ENCODE data around the gene BRD9. TPM values are rescaled to one million over a fixed set of nuclear protein-coding genes. Genes with fewer than 3 reads are reported as not detected.

The BRD9 gene
- polyA plus RNA-seq, 1 donor (not counting 4 experiments of a cell fraction or from before 2014, with no cell fraction given), result 10.1 TPM

DNA sequence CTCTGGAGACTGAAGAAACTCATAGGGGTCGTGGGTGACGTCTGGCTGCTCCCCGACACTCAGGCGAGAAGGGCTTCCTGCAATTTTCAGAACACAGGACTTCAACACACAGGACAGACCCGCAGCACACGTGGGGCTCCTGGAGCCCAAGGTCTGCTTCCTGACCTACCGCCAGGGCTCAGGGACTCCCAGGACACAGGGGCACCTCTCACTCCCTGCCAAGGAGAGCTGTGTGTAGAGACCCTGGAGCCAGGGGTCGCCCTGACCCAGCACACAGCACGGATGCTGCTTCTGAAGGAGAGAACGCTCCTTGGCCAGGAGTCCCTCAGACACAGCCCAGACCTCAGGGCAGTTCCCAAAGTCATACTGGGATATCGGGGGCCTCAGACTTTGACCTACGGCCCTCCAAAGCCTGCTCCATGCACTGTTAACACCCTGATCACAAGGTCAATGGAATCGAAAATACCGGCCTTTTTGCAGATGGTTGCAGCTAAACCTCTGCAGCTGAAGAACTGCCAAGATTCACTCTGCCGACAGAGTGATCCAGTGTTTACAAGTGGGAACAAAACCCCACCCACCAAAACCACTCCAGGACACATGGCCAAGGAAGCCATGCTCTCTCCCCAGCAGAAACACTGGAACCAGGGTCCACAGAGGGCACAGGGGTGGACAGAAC is 28.0 kb downstream of the BRD9 start:
- Histone ChIP-seq H3K9ac (ENCODE audit: control insufficient read depth, extremely low read depth, insufficient read depth, low read length) (no peak overlapping the region), H3K79me2 (ENCODE audit: control insufficient read depth, insufficient read depth, low read length) (no peaks in the 10 kb centered on the region), H3K4me2 (ENCODE audit: control insufficient read depth, extremely low read depth, insufficient read depth, low read depth, low read length) (no peak overlapping the region), H3K27me3 (ENCODE audit: control insufficient read depth, extremely low read depth, insufficient read depth, low read length) (no peaks in the 10 kb centered on the region), H3K36me3 (ENCODE audit: control insufficient read depth in 2 of 2, extremely low read depth in 1 of 2, insufficient read depth in 2 of 2, low read length in 2 of 2) (peaks cover 24 to 37% of the 10 kb centered on the region in 2 experiments), H3K9me3 (ENCODE audit: control insufficient read depth, low read depth, low read length) (no peaks in the 10 kb centered on the region), H3K4me3 (ENCODE audit: control insufficient read depth in 2 of 3, extremely low read depth in 1 of 3, insufficient read depth in 2 of 3, low read depth in 1 of 3, low read length in 3 of 3) (no peak overlapping the region), H3K9me1 (ENCODE audit: control insufficient read depth, extremely low read depth, insufficient read depth, low read length) (no peaks in the 10 kb centered on the region), H2AFZ (ENCODE audit: control insufficient read depth, low read length) (no peak overlapping the region), H3K4me1 (ENCODE audit: control insufficient read depth, extremely low read depth, insufficient read depth, low read length) (peaks cover 7% of the 10 kb centered on the region), H3K27ac (ENCODE audit: control insufficient read depth, insufficient read depth, low read length) (no peak overlapping the region), H4K20me1 (ENCODE audit: control insufficient read depth, extremely low read depth, insufficient read depth, low read length) (peaks cover 5% of the 10 kb centered on the region)
- TF ChIP-seq EZH2 (IDR thresholded peaks at IDR 0.05; ENCODE audit: low read length), result no peak
- TF ChIP-seq, protein P1, sequence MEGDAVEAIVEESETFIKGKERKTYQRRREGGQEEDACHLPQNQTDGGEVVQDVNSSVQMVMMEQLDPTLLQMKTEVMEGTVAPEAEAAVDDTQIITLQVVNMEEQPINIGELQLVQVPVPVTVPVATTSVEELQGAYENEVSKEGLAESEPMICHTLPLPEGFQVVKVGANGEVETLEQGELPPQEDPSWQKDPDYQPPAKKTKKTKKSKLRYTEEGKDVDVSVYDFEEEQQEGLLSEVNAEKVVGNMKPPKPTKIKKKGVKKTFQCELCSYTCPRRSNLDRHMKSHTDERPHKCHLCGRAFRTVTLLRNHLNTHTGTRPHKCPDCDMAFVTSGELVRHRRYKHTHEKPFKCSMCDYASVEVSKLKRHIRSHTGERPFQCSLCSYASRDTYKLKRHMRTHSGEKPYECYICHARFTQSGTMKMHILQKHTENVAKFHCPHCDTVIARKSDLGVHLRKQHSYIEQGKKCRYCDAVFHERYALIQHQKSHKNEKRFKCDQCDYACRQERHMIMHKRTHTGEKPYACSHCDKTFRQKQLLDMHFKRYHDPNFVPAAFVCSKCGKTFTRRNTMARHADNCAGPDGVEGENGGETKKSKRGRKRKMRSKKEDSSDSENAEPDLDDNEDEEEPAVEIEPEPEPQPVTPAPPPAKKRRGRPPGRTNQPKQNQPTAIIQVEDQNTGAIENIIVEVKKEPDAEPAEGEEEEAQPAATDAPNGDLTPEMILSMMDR (optimal IDR thresholded peaks at IDR 0.05 in 1 of 3, IDR thresholded peaks at IDR 0.05 in 1 of 3, conservative IDR thresholded peaks at IDR 0.05 in 1 of 3; ENCODE audit: extremely low read depth in 1 of 3, insufficient read depth in 2 of 3, low read length in 3 of 3), result no peak
- no peak for FAIRE-seq
- dilution Hi-C loops (cut with MboI; ENCODE audit: extremely low pct_ligation_motif_present, low sequenced_read_pairs), result no loop called here
- DNase-seq (ENCODE audit: low read depth, low spot score), result no peak

DNA sequence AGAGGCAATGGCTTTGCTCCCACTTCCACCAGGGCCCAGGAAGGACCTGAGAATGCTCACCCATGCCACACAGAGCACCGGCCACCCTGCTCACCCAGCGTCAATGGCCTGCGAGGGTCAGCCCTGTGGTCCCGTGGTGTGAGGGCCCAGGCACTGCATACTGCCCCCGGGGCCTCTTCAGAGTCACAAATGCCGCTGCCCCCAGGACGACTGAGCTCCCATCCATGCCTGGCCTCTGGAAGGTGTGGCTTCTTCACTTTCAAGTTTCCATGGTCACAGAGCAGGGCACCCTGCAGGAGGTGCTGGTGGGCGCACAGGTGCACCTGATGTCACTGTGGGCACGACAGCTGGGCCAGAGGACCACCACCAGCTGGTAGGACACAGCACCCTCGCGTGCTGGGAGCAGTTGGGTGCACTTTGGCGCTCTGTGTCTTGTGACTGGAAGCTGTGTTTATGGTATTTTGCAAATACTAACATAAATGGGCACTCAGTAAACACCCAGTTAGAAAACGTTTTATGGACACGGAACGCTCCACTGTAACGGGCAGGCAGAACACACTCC is 29.3 kb downstream of the BRD9 start:
- dilution Hi-C loops (cut with MboI; ENCODE audit: extremely low pct_ligation_motif_present, low sequenced_read_pairs), result no loop called here

More for the DNA sequence above, 29.3 kb downstream of the BRD9 start:
- Histone ChIP-seq H3K9me1 (ENCODE audit: control insufficient read depth, extremely low read depth, insufficient read depth, low read length) (no peaks in the 10 kb centered on the region), H3K9ac (ENCODE audit: control insufficient read depth, extremely low read depth, insufficient read depth, low read length) (no peak overlapping the region), H3K4me1 (ENCODE audit: control insufficient read depth, extremely low read depth, insufficient read depth, low read length) (peaks cover 7% of the 10 kb centered on the region), H3K27ac (ENCODE audit: control insufficient read depth, insufficient read depth, low read length) (no peak overlapping the region), H3K36me3 (ENCODE audit: control insufficient read depth in 2 of 2, extremely low read depth in 1 of 2, insufficient read depth in 2 of 2, low read length in 2 of 2) (peaks cover 19 to 29% of the 10 kb centered on the region in 2 experiments), H3K79me2 (ENCODE audit: control insufficient read depth, insufficient read depth, low read length) (no peaks in the 10 kb centered on the region), H3K27me3 (ENCODE audit: control insufficient read depth, extremely low read depth, insufficient read depth, low read length) (no peaks in the 10 kb centered on the region), H4K20me1 (ENCODE audit: control insufficient read depth, extremely low read depth, insufficient read depth, low read length) (peaks cover 5% of the 10 kb centered on the region), H3K4me3 (ENCODE audit: control insufficient read depth in 2 of 3, extremely low read depth in 1 of 3, insufficient read depth in 2 of 3, low read depth in 1 of 3, low read length in 3 of 3) (no peak overlapping the region), H3K4me2 (ENCODE audit: control insufficient read depth, extremely low read depth, insufficient read depth, low read depth, low read length) (no peak overlapping the region), H3K9me3 (ENCODE audit: control insufficient read depth, low read depth, low read length) (no peaks in the 10 kb centered on the region), H2AFZ (ENCODE audit: control insufficient read depth, low read length) (no peak overlapping the region)
- FAIRE-seq, result no peak
- TF ChIP-seq EZH2 (IDR thresholded peaks at IDR 0.05; ENCODE audit: low read length), result no peak
- TF ChIP-seq, protein P1 (optimal IDR thresholded peaks at IDR 0.05 in 1 of 3, IDR thresholded peaks at IDR 0.05 in 1 of 3, conservative IDR thresholded peaks at IDR 0.05 in 1 of 3; ENCODE audit: extremely low read depth in 1 of 3, insufficient read depth in 2 of 3, low read length in 3 of 3), result no peak
- no peak for DNase-seq (ENCODE audit: low read depth, low spot score)
